Adipose tissue (tissue), 3 donors: Measurements from ENCODE around the gene RAB11FIP3. TPM values are rescaled to one million over a fixed set of nuclear protein-coding genes. Genes with fewer than 3 reads are reported as not detected.

Experiments
- H3K27ac ChIP-seq: one replicate; pipeline ENCODE4 v1.5.1; 2013; ENCODE audit warnings: low read depth, low read length
- WGBS, 3 donors: extraction: QIAGEN DNeasy Blood & Tissue Kit; methylation state at CpG; one replicate each; pipeline ENCODE4 v1.1.7; 2013; 5-methylcytosine and 5-hydroxymethylcytosine counted together
- polyA plus RNA-seq, 3 donors: library from polyadenylated mRNA; stranded (reverse); fragments of 200-250 nt; gene quantifications; one replicate each; pipeline ENCODE4 v1.2.3, GENCODE V29; 2013
- donor health status: healthy with polysubstance abuse.
- donor health status: Bipolar disorder and iron deficiency.
- donor health status: healthy.

The RAB11FIP3 gene
- polyA plus RNA-seq, 3 donors: 20.7 to 27.3 (median 21.9) TPM

- 85 to 89% (median 86%) methylated on average over 11 of the region's 11 CpGs for WGBS, 3 donors
- no peak overlapping the region for H3K27ac ChIP-seq
Measured at GRCh38 chr16:554297-554621, 128.8 kb downstream of the RAB11FIP3 start.

DNA sequence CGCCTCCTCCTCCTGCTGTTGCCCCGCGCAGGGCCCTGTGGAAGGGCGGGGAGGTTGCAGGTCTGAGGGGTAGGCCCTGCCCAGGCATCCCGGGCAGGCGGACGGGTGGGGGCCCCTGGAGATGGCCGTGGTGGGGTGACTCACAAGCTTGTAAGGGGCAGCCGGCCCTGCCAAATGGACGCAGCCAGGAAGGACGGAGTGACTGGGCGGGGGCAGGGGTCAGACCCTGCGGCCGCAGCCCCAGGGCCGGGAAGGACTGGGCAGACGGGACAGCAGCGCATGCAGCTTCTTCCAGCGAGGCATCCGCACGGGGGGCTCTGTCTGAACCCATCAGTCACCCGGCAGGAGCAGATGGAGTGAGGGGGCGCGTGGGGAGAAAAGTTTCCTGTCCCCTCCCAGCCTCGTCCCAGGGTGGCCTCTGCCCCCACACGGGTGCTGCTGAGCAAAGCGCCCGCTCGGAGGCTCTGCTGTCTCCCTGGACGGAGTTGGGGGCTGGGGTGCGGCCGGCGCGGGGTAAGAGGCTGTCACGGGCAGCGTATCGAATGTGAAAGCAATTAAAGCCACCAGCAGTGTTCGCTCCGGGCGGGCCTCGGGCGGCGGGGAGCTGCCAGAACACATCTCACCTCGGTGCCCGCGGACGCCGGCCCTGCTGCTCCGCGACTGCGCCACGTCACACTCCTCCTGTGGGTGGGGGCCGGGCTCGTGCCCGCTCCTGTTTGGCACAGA is 129.4 kb downstream of the RAB11FIP3 start:
- WGBS, 3 donors: 77 to 85% (median 83%) methylated on average over 49 to 54 of the region's 54 CpGs
- H3K27ac ChIP-seq: no peak overlapping the region

DNA sequence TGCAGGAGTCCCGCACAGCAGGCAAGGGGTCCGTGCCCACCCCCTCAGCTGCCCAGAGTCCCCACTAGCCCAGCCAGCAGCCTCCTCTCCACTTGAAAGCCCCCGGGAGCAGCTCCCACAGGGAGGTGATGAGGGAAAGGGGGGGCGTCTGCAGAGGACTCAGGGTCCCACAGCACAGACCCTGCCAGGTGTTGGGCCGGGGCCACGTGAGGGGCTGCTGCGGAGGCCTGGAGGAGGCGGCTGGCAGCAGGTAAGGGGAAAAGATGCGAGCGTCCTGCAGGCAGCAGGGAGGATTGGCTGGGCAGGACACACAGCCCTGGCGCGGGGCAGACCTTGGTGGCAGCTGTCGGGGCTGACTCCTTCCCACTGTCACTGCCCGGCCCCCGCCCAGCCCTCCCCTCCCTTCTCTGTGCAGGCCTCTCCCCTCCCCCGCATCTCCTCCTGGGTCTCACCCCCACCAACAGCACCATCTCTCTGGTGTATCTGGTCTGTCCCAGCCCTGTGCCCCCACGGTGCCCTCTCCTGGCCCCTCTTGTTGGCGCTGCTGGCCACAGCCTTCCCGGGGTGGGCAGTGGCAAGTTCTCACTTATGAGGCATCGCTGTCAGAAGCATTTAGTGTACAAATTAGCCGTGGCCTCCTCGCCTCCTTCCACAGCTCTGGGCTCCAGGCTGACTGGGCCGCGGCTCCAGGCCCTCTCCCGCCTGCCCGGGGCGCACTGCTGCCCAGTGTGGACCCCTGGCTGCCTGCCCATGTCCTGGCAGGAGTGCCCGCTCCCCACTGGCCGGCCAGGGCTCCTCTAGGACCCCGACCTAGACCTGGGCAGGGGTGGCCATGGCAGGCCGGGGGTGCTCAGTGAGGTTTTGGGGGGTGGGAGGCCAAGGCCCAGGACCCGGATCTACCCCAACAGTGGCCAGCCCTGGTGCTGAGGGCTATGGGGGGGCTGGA is 130.4 kb downstream of the RAB11FIP3 start:
- WGBS, 3 donors: 68 to 82% (median 79%) methylated on average over 28 to 32 of the region's 32 CpGs
- no peak overlapping the region for H3K27ac ChIP-seq

- no peak overlapping the region for H3K27ac ChIP-seq
- WGBS, 3 donors: 88 to 91% (median 89%) methylated on average over 25 to 32 of the region's 32 CpGs
Measured at GRCh38 chr16:556474-557173, 131.2 kb downstream of the RAB11FIP3 start.

- H3K27ac ChIP-seq: no peak overlapping the region
- WGBS, 3 donors: 75 to 86% (median 77%) methylated on average over 23 of the region's 23 CpGs
Measured at GRCh38 chr16:557463-558297, 132.2 kb downstream of the RAB11FIP3 start.

DNA sequence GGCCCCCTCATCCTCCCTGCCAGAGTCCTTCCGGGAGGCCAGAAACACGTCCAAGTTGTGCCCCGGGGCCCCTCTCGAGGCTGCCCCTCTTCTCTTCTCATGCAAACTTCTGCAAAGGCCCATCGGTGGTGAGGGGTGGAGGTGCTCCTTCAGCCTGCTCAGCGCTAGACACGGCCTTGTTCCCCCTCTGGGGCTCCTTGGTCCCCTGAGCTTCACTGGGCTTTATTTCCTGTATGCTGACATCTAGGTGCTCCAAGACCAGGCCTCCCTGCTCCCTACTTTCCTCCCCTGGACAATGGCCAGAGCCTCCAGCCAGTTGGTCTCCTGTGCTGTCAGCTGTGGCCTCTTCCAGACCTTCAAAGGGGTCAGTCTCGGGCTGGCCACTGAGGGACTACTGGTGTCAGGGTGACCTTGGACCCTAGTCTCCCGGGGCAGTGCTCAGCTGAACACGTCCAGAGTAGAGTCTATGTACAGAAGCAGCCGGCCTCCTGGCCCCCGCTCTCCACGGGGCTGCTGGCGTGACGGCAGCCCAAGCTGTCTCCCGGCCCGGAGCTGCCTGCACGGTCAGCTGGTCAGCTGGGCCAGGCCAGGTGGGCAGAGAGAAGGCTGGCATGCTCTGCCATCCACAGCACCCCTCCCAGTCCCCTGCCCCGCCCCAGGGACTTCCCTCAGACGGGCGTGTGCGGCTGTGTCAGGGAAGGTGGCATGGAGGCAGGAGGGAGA is 133.0 kb downstream of the RAB11FIP3 start:
- WGBS, 3 donors: 52 to 63% (median 59%) methylated on average over 21 to 22 of the region's 22 CpGs
- no peak overlapping the region for H3K27ac ChIP-seq

GRCh38 chr16:559021-559380 is 133.6 kb downstream of the RAB11FIP3 start:
- 70 to 77% (median 74%) methylated on average over 14 to 15 of the region's 15 CpGs for WGBS, 3 donors
- no peak overlapping the region for H3K27ac ChIP-seq

DNA sequence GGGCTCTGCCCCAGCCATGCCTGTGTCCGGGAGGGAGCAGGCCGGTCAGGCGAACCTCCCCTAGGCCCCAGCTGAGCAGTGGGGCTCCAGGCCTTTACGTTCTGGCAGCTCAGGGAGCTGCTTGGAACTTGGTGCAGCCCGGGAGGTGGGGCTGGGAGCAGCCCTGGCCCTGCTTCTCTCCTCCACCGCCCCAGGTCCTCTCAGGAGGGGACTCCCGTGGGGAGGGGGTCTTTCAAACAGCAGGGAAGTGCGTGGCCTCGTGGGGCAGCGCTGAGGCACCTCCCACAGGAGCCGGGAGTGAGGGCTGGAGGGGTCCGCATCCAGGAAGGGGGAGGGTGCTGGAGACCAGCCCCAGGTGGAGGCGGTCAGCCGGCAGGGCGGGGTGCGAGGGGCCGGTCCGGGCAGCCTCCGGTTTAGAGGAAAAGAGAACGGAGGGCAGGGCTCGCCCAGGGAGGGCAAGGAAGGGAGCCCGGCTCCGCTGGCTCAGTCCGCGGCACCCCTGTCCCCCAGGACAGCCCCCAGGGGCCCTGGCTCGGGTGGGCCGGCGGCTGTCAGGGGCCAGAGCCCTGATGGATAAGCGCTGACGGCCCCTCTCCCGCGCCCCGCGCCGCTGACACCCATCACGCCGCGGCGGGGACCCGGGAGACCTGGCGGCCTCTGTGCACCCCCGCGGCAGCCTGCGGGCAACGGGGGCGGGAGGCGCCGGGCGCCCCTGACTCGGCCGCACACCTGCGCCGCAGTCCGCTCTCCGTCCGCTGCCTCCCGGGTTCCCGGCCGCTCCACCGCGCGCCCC is 134.2 kb downstream of the RAB11FIP3 start:
- H3K27ac ChIP-seq: no peak overlapping the region
- WGBS, 3 donors: 9 to 24% (median 10%) methylated on average over 37 to 62 of the region's 62 CpGs

- no peak within 1 kb of the TSS for H3K27ac ChIP-seq
- 0 to 3% (median 2%) methylated on average over 25 to 84 of the region's 84 CpGs for whole genome bisulfite sequencing, 3 donors
Measured at GRCh38 chr16:560204-560700, 134.8 kb downstream of the RAB11FIP3 start, which contains the start of gene PRR35. PRR35 (plus strand) TSS chr16:560394; CDS start chr16:563295, 2,901 bp downstream.

DNA sequence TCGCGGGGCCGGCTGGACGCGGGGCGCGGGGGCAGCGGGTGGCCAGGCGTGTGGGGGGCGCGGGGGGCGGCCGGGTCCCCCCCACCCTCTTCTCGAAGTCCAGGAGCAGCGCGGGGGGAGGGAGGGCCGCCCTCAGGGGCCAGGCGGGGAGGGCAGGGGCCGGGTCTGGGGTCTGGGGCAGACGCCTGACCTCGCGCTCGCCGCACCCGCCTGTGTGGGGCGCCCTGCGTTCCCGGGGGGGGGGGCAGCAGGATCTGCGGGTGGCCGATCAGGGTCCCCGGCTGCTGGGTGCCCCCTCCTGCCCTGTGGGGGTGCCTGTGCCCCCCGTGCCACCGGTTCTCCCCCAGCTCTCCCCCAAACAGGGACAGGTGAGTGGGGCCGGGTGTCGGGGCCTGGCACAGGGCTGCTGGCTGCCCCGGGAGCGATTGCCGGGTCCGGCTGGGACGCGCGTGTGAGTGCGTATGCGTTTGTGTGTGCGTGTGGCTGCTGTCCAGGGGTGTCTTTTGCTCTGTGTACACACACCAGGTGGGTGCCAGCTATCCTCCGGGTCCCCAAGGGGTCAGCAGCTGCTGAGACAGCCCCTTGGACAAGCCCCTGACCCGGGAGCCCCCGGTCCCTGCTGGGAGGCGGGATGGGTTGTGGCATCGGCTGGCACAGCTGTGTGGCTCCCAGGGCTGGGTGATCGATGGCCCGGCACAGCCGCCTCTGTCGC is 135.4 kb downstream of the RAB11FIP3 start:
- H3K27ac ChIP-seq: no peak overlapping the region
- 10 to 39% (median 26%) methylated on average over 31 to 50 of the region's 54 CpGs for WGBS, 3 donors

DNA sequence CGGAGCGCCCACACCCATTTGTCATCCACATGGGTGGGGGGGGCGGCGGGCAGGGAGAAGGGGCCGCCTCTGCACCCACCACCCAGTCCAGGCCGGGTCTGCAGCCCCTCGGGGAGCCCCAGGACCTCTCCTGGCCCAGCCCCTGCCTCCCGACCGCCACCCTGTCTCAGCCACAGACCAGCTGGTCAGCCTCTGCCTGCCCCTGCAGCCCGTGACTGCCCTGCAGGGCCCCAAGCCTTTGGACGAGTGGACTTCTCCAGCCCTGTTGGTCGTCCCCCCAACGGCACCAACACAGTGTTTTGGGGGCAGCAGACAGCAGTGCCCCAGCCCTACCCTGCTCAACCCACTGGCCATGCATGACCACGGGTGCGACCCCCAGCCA is 136.0 kb downstream of the RAB11FIP3 start:
- WGBS, 3 donors: 30 to 77% (median 75%) methylated on average over 14 to 15 of the region's 15 CpGs
- no peak overlapping the region for H3K27ac ChIP-seq

GRCh38 chr16:561957-562938 is 136.8 kb downstream of the RAB11FIP3 start:
- 80 to 87% (median 86%) methylated on average over 41 to 43 of the region's 43 CpGs for WGBS, 3 donors

GRCh38 chr16:563072-563644 is 137.7 kb downstream of the RAB11FIP3 start:
- no peak overlapping the region for H3K27ac ChIP-seq
- 85 to 87% (median 85%) methylated on average over 29 to 30 of the region's 30 CpGs for WGBS, 3 donors

More at GRCh38 chr16:561957-562938, 136.8 kb downstream of the RAB11FIP3 start:
- no peak overlapping the region for H3K27ac ChIP-seq

DNA sequence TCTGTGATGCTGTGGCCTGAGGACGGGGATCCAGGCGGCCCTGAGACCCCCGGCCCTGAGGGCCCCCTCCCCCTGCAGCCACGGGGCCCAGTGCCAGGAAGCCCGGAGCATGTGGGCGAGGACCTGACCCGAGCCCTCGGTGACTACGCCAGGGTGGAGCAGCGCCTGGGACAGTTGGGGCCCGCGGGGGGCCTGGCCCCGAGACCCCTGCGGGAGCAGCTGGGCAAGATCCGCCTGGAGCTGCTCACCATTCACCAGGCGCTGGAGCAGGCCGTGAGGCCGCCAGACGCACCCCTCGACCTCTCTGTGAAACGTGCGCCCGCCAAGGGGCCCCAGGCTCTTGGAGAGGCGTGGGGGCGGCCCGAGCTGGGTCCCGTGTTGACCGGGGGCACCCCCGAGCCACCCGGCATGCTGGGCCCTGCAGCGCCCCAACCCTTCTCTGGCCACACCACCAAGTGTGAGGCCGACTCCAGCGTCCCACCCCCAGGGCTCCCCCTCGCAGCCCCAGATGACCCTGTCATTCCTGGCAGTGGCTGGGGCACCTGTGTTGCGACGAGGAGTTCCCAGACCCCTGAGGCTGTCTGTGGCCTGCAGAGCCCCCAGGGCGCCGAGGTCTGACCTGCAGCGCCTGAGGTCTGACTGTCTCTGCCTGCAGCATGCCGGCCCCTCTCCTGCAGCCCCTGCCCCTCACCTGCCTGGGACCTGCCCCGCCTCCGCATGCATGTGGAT is 139.4 kb downstream of the RAB11FIP3 start:
- H3K27ac ChIP-seq: no peak overlapping the region
- 80 to 86% (median 86%) methylated on average over 35 to 42 of the region's 42 CpGs for WGBS, 3 donors
